Keratinocyte (primary cell): ENCODE results near the gene TYSND1. TPM values are rescaled to one million over a fixed set of nuclear protein-coding genes. Genes with fewer than 3 reads are reported as not detected.

Experiments
- DNase-seq: peaks from one replicate; pipeline ENCODE4 v3.0.0-alpha.2; 2011; ENCODE audit warnings: low read depth, missing footprints, low spot score
- FAIRE-seq: peaks from 2 replicates; lab custom pipeline; 2011; peaks lifted over from hg19 to GRCh38; lab: Jason Lieb, UNC
- H2AFZ ChIP-seq: 2 replicates; pipeline ENCODE4 v1.6.0; 2012; ENCODE audit warnings: low read length, control low read depth, inconsistent platforms; ENCODE audit not compliant: control insufficient read depth
- H3K27ac ChIP-seq: 2 replicates; pipeline ENCODE4 v1.5.1; 2011; ENCODE audit warnings: low read length; ENCODE audit not compliant: control insufficient read depth, insufficient read depth
- H3K27me3 ChIP-seq: 3 replicates; pipeline ENCODE4 v1.6.0; 2011; ENCODE audit warnings: low read length; ENCODE audit not compliant: control insufficient read depth, insufficient read depth; ENCODE audit errors: extremely low read depth
- H3K36me3 ChIP-seq, 2 experiments: 2 replicates in 1 of 2; 3 replicates in 1 of 2; pipeline ENCODE4 v1.5.1; 2011; ENCODE audit warnings: low read length in 2 of 2, mild to moderate bottlenecking in 1 of 2; ENCODE audit not compliant: control insufficient read depth in 2 of 2, insufficient read depth in 2 of 2; ENCODE audit errors: extremely low read depth in 1 of 2
- H3K4me1 ChIP-seq: 3 replicates; pipeline ENCODE4 v1.5.1; 2011; ENCODE audit warnings: low read length; ENCODE audit not compliant: control insufficient read depth, insufficient read depth; ENCODE audit errors: extremely low read depth
- H3K4me2 ChIP-seq: 3 replicates; pipeline ENCODE4 v1.6.0; 2011; ENCODE audit warnings: low read depth, low read length; ENCODE audit not compliant: control insufficient read depth, insufficient read depth; ENCODE audit errors: extremely low read depth
- H3K4me3 ChIP-seq, 3 experiments: fragments of 200-600 bp in 1 of 3; sonication (generic) in 1 of 3; 2 replicates in 2 of 3; 3 replicates in 1 of 3; pipeline ENCODE4 v1.5.1; 2011 to 2016; ENCODE audit warnings: low read length in 3 of 3, mild to moderate bottlenecking in 3 of 3, control low read depth in 2 of 3, inconsistent platforms in 1 of 3, low read depth in 1 of 3, mixed read lengths in 1 of 3, mixed run types in 1 of 3, moderate library complexity in 1 of 3; ENCODE audit not compliant: control insufficient read depth in 2 of 3, insufficient read depth in 2 of 3; ENCODE audit errors: extremely low read depth in 1 of 3
- H3K79me2 ChIP-seq: 2 replicates; pipeline ENCODE4 v1.6.0; 2012; ENCODE audit warnings: low read length; ENCODE audit not compliant: control insufficient read depth, insufficient read depth
- H3K9ac ChIP-seq: 3 replicates; pipeline ENCODE4 v1.6.0; 2011; ENCODE audit warnings: low read length; ENCODE audit not compliant: control insufficient read depth, insufficient read depth; ENCODE audit errors: extremely low read depth
- H3K9me1 ChIP-seq: 3 replicates; pipeline ENCODE4 v1.6.0; 2011; ENCODE audit warnings: low read length; ENCODE audit not compliant: control insufficient read depth, insufficient read depth; ENCODE audit errors: extremely low read depth
- H3K9me3 ChIP-seq: 2 replicates; pipeline ENCODE4 v1.5.1; 2012; ENCODE audit warnings: low read depth, low read length; ENCODE audit not compliant: control insufficient read depth
- H4K20me1 ChIP-seq: 3 replicates; pipeline ENCODE4 v1.6.0; 2011; ENCODE audit warnings: low read length; ENCODE audit not compliant: control insufficient read depth, insufficient read depth; ENCODE audit errors: extremely low read depth
- CTCF ChIP-seq, 3 experiments: IDR thresholded peaks in 1 of 3; conservative IDR thresholded peaks in 1 of 3; optimal IDR thresholded peaks in 1 of 3; 2 replicates in 2 of 3; 3 replicates in 1 of 3; pipeline versions ENCODE3 to v1.5.1; 2011; ENCODE audit warnings: low read length in 3 of 3, mild to moderate bottlenecking in 3 of 3, moderate library complexity in 2 of 3, control low read depth in 1 of 3, inconsistent platforms in 1 of 3; ENCODE audit not compliant: insufficient read depth in 2 of 3; ENCODE audit errors: extremely low read depth in 1 of 3
- EZH2 ChIP-seq: IDR thresholded peaks from one replicate; pipeline ENCODE4 v1.6.1; 2012; ENCODE audit warnings: inconsistent platforms, mild to moderate bottlenecking, low read length, moderate library complexity
- dilution Hi-C: fragments of 300-500 bp; cut with MboI; formaldehyde crosslinking; loops from one replicate; pipeline ENCODE4 v1.7.0; 2020; ENCODE audit warnings: low sequenced_read_pairs; ENCODE audit not compliant: extremely low pct_ligation_motif_present
- polyA plus RNA-seq, 5 experiments: library from polyadenylated mRNA; depleted of rRNA in 3 of 5; stranded (reverse) in 3 of 5; stranded (forward) in 1 of 5; unstranded in 1 of 5; fragments of >200 nt; gene quantifications; 1 replicate in 1 of 5; 2 replicates in 3 of 5; 3 replicates in 1 of 5; pipeline versions ENCODE4 v1.2.1 to v1.2.3, GENCODE V29; 2011 to 2012; ENCODE audit warnings: missing spikeins in 2 of 5, low read depth in 1 of 5, low replicate concordance in 1 of 5

Gene TYSND1
- polyA plus RNA-seq, 1 donor (not counting 4 experiments of a cell fraction or from before 2014, with no cell fraction given): 9.9 TPM

- peak overlapping the region; percentile 66 for H3K4me2 ChIP-seq
- no peaks in the 10 kb centered on the region for H4K20me1 ChIP-seq
- no peak overlapping the region for H3K4me3 ChIP-seq
- H3K27me3 ChIP-seq: no peaks in the 10 kb centered on the region
- TF ChIP-seq EZH2 (no peak), CTCF (optimal IDR thresholded peaks at IDR 0.05 in 1 of 3, IDR thresholded peaks at IDR 0.05 in 1 of 3, conservative IDR thresholded peaks at IDR 0.05 in 1 of 3; ENCODE audit: extremely low read depth in 1 of 3, insufficient read depth in 2 of 3, low read length in 3 of 3) (no peak)
- H2AFZ ChIP-seq: no peak overlapping the region
- H3K4me1 ChIP-seq: peaks cover 31% of the 10 kb centered on the region
- peak overlapping the region; percentile 67 for H3K9ac ChIP-seq
- H3K79me2 ChIP-seq: no peaks in the 10 kb centered on the region
- peak; percentile 55 for FAIRE-seq
- peak; percentile 25 for DNase-seq
- no peaks in the 10 kb centered on the region for H3K9me1 ChIP-seq
- peaks cover 0 to 4% of the 10 kb centered on the region in 2 experiments for H3K36me3 ChIP-seq
- no peaks in the 10 kb centered on the region for H3K9me3 ChIP-seq
- peak overlapping the region; percentile 83 for H3K27ac ChIP-seq
- dilution Hi-C loops: no loop called here
Observed at GRCh38 chr10:70192326-70192968, 45.9 kb upstream of the TYSND1 start.

GRCh38 chr10:70191972-70192305, 45.4 kb upstream of the TYSND1 start:
- Histone ChIP-seq H3K4me2 (peak overlapping the region; percentile 66), H2AFZ (no peak overlapping the region), H3K9ac (no peak overlapping the region), H3K27me3 (no peaks in the 10 kb centered on the region), H3K9me1 (no peaks in the 10 kb centered on the region), H3K27ac (peak overlapping the region; percentile 83), H3K4me3 (no peak overlapping the region), H3K79me2 (no peaks in the 10 kb centered on the region), H3K4me1 (peaks cover 31% of the 10 kb centered on the region), H3K9me3 (no peaks in the 10 kb centered on the region), H3K36me3 (no peaks in the 10 kb centered on the region), H4K20me1 (no peaks in the 10 kb centered on the region)
- no peak for TF ChIP-seq EZH2
- no peak for TF ChIP-seq CTCF (optimal IDR thresholded peaks at IDR 0.05 in 1 of 3, IDR thresholded peaks at IDR 0.05 in 1 of 3, conservative IDR thresholded peaks at IDR 0.05 in 1 of 3; ENCODE audit: extremely low read depth in 1 of 3, insufficient read depth in 2 of 3, low read length in 3 of 3)
- FAIRE-seq (peak; percentile 32), DNase-seq (peak; percentile 40)
- dilution Hi-C loops: no loop called here
